Measurements from ENCODE around the gene RMI1. TPM values are rescaled to one million over a fixed set of nuclear protein-coding genes. Genes with fewer than 3 reads are reported as not detected.
A peak's percentile ranks its signal among the peaks of the same experiment; 100 is the strongest.

RMI1 gene
- total RNA-seq, 4 donors from 2014 or later, result 1.8 to 5.2 (median 2.6) TPM

- Histone ChIP-seq H3K4me1 (peaks cover 6 to 26% (median 18%) of the 10 kb centered on the region in 4 donors), H3K4me3 (peak overlapping the region; percentile 90 to 93 (median 90)), H3K9me3 (no peaks in the 10 kb centered on the region), H3K27ac (peak overlapping the region; percentile 99), H3K27me3 (no peaks in the 10 kb centered on the region), H3K36me3 (peaks cover 0 to 7% (median 2%) of the 10 kb centered on the region in 3 donors)
- no peak for TF ChIP-seq CTCF (IDR thresholded peaks at IDR 0.05)
- TF ChIP-seq EP300 (IDR thresholded peaks at IDR 0.05), result no peak
- TF ChIP-seq POLR2A (IDR thresholded peaks at IDR 0.05), result no peak
- DNase-seq (ENCODE audit: low spot score in 2 of 2), result peak in 1 of 2 donors; percentile 8
- 2% methylated on average over 22 to 26 of the region's 29 CpGs for WGBS, 2 donors
Observed at GRCh38 chr9:83981126-83981871, 694 bp downstream of the RMI1 start.

- H3K36me3 ChIP-seq, result peaks cover 0 to 5% (median 0%) of the 10 kb centered on the region in 3 donors
- peaks cover 0 to 8% (median 5%) of the 10 kb centered on the region in 4 donors for H3K4me1 ChIP-seq
- no peak for DNase-seq (ENCODE audit: low spot score in 2 of 2)
- H3K27me3 ChIP-seq, result no peaks in the 10 kb centered on the region
- H3K9me3 ChIP-seq, result no peaks in the 10 kb centered on the region
- H3K4me3 ChIP-seq, result no peak overlapping the region
- TF ChIP-seq EP300 (IDR thresholded peaks at IDR 0.05) (no peak), CTCF (IDR thresholded peaks at IDR 0.05) (no peak), POLR2A (IDR thresholded peaks at IDR 0.05) (no peak)
- WGBS, 2 donors, result 92% methylated on average over 3 of the region's 3 CpGs
- no peak overlapping the region for H3K27ac ChIP-seq
Observed at GRCh38 chr9:83986195-83986594, 5.6 kb downstream of the RMI1 start.

- Histone ChIP-seq H3K4me3 (no peak overlapping the region), H3K27ac (no peak overlapping the region), H3K4me1 (peaks cover 0 to 3% (median under 1%) of the 10 kb centered on the region in 4 donors), H3K9me3 (no peaks in the 10 kb centered on the region), H3K36me3 (peaks cover 0 to 5% (median 0%) of the 10 kb centered on the region in 3 donors), H3K27me3 (no peaks in the 10 kb centered on the region)
- 81 to 94% methylated on average over 11 of the region's 11 CpGs for WGBS, 2 donors
- no peak for DNase-seq (ENCODE audit: low spot score in 2 of 2)
- TF ChIP-seq CTCF (IDR thresholded peaks at IDR 0.05) (no peak), EP300 (IDR thresholded peaks at IDR 0.05) (no peak), POLR2A (IDR thresholded peaks at IDR 0.05) (no peak)
Observed at GRCh38 chr9:83986765-83987401, 6.3 kb downstream of the RMI1 start.

- H3K36me3 ChIP-seq, result peaks cover 0 to 5% (median 0%) of the 10 kb centered on the region in 3 donors
- H3K9me3 ChIP-seq, result no peaks in the 10 kb centered on the region
- 74 to 77% methylated on average over 1 of the region's 1 CpG for WGBS, 2 donors
- H3K4me1 ChIP-seq, result no peaks in the 10 kb centered on the region
- no peak for TF ChIP-seq EP300 (IDR thresholded peaks at IDR 0.05)
- TF ChIP-seq CTCF (IDR thresholded peaks at IDR 0.05), result no peak
- no peak for TF ChIP-seq POLR2A (IDR thresholded peaks at IDR 0.05)
- H3K4me3 ChIP-seq, result no peak overlapping the region
- no peak for DNase-seq (ENCODE audit: low spot score in 2 of 2)
- no peaks in the 10 kb centered on the region for H3K27me3 ChIP-seq
- H3K27ac ChIP-seq, result no peak overlapping the region
Observed at GRCh38 chr9:83987402-83987791, 6.8 kb downstream of the RMI1 start.

GRCh38 chr9:83988411-83988810 is 7.8 kb downstream of the RMI1 start:
- Histone ChIP-seq H3K4me3 (no peak overlapping the region), H3K27ac (no peak overlapping the region), H3K36me3 (peaks cover 0 to 5% (median 0%) of the 10 kb centered on the region in 3 donors), H3K27me3 (no peaks in the 10 kb centered on the region), H3K9me3 (no peaks in the 10 kb centered on the region), H3K4me1 (no peaks in the 10 kb centered on the region)
- 85 to 91% methylated on average over 2 of the region's 2 CpGs for WGBS, 2 donors
- TF ChIP-seq EP300 (IDR thresholded peaks at IDR 0.05) (no peak), POLR2A (IDR thresholded peaks at IDR 0.05) (no peak), CTCF (IDR thresholded peaks at IDR 0.05) (no peak)
- no peak for DNase-seq (ENCODE audit: low spot score in 2 of 2)

All from tibial nerve (tissue), 4 donors.